ENCODE measurements around the gene MEGF8. TPM values are rescaled to one million over a fixed set of nuclear protein-coding genes. Genes with fewer than 3 reads are reported as not detected.

The MEGF8 gene
- total and polyA plus RNA-seq, 2 of the 13 experiments (the other 11 are each of a cell fraction or from before 2014, with no cell fraction given) = 4.0 to 8.8 TPM

GRCh38 chr19:42279902-42280814, 45.3 kb upstream of the MEGF8 start (continued):
- TF ChIP-seq THRA (CRISPR knock-in tag; IDR thresholded peaks at IDR 0.05; ENCODE audit: borderline replicate concordance) (no peak), PLRG1 (conservative IDR thresholded peaks at IDR 0.05) (no peak), CEBPG (CRISPR knock-in tag; IDR thresholded peaks at IDR 0.05) (no peak), YEATS2 (CRISPR knock-in tag; IDR thresholded peaks at IDR 0.05; ENCODE audit: borderline replicate concordance) (no peak), MIER2 (CRISPR knock-in tag; IDR thresholded peaks at IDR 0.05) (0 out of 2 replicates have a peak, but pooled peaks have one; percentile 28), ARHGAP35 (CRISPR knock-in tag; IDR thresholded peaks at IDR 0.05; ENCODE audit: borderline replicate concordance) (no peak), ZNF639 (CRISPR knock-in tag; conservative IDR thresholded peaks at IDR 0.05) (no peak; the same call in 1 of the 2 replicates), CHD4 (IDR thresholded peaks at IDR 0.05; ENCODE audit: borderline replicate concordance, low read length) (no peak), THAP7 (CRISPR knock-in tag; IDR thresholded peaks at IDR 0.05) (no peak), KDM3A (CRISPR knock-in tag; IDR thresholded peaks at IDR 0.05; ENCODE audit: low read depth) (no peak), ZNF550 (CRISPR knock-in tag; IDR thresholded peaks at IDR 0.05; ENCODE audit: borderline replicate concordance) (no peak), ZNF776 (CRISPR knock-in tag; IDR thresholded peaks at IDR 0.05) (peak; percentile 72; the same call in 1 of the 2 replicates), ERF (CRISPR knock-in tag; IDR thresholded peaks at IDR 0.05) (no peak), PHF21A (CRISPR knock-in tag; IDR thresholded peaks at IDR 0.05) (peak; percentile 86), ARNT2 (CRISPR knock-in tag; IDR thresholded peaks at IDR 0.05; ENCODE audit: low read depth) (peak; percentile 82; the same call in 1 of the 2 replicates), RARA (CRISPR knock-in tag; IDR thresholded peaks at IDR 0.05) (no peak)
- TF ChIP-seq, protein P1, sequence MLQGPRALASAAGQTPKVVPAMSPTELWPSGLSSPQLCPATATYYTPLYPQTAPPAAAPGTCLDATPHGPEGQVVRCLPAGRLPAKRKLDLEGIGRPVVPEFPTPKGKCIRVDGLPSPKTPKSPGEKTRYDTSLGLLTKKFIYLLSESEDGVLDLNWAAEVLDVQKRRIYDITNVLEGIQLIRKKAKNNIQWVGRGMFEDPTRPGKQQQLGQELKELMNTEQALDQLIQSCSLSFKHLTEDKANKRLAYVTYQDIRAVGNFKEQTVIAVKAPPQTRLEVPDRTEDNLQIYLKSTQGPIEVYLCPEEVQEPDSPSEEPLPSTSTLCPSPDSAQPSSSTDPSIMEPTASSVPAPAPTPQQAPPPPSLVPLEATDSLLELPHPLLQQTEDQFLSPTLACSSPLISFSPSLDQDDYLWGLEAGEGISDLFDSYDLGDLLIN (CRISPR knock-in tag; IDR thresholded peaks at IDR 0.05; ENCODE audit: borderline replicate concordance) = peak; percentile 80; the same call in 1 of the 2 replicates
- TF ChIP-seq, protein P2, sequence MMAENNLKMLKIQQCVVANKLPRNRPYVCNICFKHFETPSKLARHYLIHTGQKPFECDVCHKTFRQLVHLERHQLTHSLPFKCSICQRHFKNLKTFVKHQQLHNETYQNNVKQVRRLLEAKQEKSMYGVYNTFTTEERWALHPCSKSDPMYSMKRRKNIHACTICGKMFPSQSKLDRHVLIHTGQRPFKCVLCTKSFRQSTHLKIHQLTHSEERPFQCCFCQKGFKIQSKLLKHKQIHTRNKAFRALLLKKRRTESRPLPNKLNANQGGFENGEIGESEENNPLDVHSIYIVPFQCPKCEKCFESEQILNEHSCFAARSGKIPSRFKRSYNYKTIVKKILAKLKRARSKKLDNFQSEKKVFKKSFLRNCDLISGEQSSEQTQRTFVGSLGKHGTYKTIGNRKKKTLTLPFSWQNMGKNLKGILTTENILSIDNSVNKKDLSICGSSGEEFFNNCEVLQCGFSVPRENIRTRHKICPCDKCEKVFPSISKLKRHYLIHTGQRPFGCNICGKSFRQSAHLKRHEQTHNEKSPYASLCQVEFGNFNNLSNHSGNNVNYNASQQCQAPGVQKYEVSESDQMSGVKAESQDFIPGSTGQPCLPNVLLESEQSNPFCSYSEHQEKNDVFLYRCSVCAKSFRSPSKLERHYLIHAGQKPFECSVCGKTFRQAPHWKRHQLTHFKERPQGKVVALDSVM (CRISPR knock-in tag; IDR thresholded peaks at IDR 0.05) = no peak
- TF ChIP-seq, protein P3, sequence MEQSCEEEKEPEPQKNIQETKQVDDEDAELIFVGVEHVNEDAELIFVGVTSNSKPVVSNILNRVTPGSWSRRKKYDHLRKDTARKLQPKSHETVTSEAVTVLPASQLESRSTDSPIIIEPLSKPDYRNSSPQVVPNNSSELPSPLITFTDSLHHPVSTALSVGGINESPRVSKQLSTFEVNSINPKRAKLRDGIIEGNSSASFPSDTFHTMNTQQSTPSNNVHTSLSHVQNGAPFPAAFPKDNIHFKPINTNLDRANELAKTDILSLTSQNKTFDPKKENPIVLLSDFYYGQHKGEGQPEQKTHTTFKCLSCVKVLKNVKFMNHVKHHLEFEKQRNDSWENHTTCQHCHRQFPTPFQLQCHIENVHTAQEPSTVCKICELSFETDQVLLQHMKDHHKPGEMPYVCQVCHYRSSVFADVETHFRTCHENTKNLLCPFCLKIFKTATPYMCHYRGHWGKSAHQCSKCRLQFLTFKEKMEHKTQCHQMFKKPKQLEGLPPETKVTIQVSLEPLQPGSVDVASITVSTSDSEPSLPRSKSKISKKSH (CRISPR knock-in tag; IDR thresholded peaks at IDR 0.05; ENCODE audit: borderline replicate concordance) = no peak
